NT2/D1 (cell line): ENCODE data around the gene SEH1L.

ENCODE experiments used
- DNase-seq: peaks from one replicate; pipeline ENCODE4 v3.0.0-alpha.2; 2011; ENCODE audit warnings: low read depth, low spot score
- H3K27me3 ChIP-seq: 2 replicates; pipeline ENCODE4 v1.6.0; 2011; ENCODE audit warnings: mild to moderate bottlenecking; ENCODE audit not compliant: insufficient read length, insufficient read depth
- H3K36me3 ChIP-seq: 2 replicates; pipeline ENCODE4 v1.6.1; 2011; ENCODE audit warnings: mild to moderate bottlenecking, low read length, mixed read lengths; ENCODE audit not compliant: insufficient read depth, insufficient read length
- H3K4me1 ChIP-seq: 2 replicates; pipeline ENCODE4 v1.5.1; 2011; ENCODE audit not compliant: insufficient read depth, insufficient read length
- H3K4me3 ChIP-seq: 2 replicates; pipeline ENCODE4 v1.5.1; 2011; ENCODE audit warnings: low read depth; ENCODE audit not compliant: insufficient read length
- H3K9ac ChIP-seq: 2 replicates; pipeline ENCODE4 v1.6.0; 2011; ENCODE audit warnings: low read depth; ENCODE audit not compliant: insufficient read length
- H3K9me3 ChIP-seq: 2 replicates; pipeline ENCODE4 v1.5.1; 2011; ENCODE audit warnings: mild to moderate bottlenecking, low read length; ENCODE audit not compliant: insufficient read depth
- SUZ12 ChIP-seq: IDR thresholded peaks from 2 replicates; pipeline ENCODE4 v1.6.1; 2011; ENCODE audit not compliant: insufficient read length, insufficient read depth; ENCODE audit errors: extremely low read depth
- YY1 ChIP-seq: IDR thresholded peaks from 2 replicates; pipeline ENCODE4 v1.6.1; 2011; ENCODE audit not compliant: insufficient read length, insufficient read depth
- ZNF274 ChIP-seq: IDR thresholded peaks from 2 replicates; pipeline ENCODE4 v1.6.1; 2011; ENCODE audit warnings: mild to moderate bottlenecking, low read depth, low read length

The SEH1L gene

DNA sequence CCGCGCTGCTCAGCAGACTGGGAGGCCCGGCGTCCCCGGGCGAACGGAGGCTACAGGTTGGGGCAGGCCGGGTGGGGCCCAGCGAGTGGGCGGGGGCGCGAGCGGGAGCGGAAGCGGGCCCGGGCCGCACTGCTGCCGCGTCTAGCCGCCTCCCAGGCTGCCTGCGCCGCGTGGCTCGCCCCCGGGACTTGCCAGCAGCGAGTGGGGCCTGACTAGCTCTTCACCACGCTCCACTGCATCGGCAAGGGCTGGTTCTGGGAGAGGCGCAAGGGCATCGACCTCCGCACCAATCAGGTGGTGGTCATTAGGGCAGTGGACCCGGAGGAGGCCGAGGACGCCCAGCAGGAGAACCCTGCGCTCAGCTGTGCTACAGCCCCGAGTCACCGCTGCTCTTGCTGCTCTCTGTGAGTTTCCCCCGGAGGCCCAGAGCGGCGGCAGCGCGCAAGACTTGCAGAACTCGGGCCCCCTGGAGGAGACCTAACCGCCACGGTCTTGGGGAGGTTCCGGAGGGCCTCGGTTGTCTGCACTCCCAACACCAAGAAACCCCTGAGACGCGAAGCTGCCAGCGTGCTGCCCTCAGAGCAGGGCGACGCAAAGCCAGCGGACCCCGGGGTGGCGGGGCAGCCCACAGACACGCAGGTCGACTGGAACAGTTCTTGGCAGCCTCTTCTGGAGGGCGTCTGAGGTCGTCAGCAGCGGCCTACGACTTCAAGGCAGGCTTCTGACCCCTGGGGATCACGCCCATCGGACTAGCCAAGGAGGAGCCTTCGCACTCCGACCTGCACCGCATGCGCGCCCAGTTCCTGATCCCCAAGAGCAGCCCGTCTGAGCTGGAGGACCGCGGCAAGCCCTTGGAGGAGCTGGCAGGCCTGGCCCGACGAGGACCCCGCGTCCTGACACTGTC lies 36.5 kb upstream of the SEH1L start:
- Histone ChIP-seq H3K9ac (no peak overlapping the region), H3K9me3 (0 out of 2 replicates have a peak, but pooled peaks cover 9% of the 10 kb centered on the region), H3K4me1 (no peaks in the 10 kb centered on the region), H3K36me3 (no peaks in the 10 kb centered on the region), H3K27me3 (no peaks in the 10 kb centered on the region), H3K4me3 (no peak overlapping the region)
- no peak for DNase-seq
- no peak for TF ChIP-seq YY1

GRCh38 chr18:12911929-12912703 lies 35.7 kb upstream of the SEH1L start:
- Histone ChIP-seq H3K9me3 (0 out of 2 replicates have a peak, but pooled peaks cover 9% of the 10 kb centered on the region), H3K4me1 (no peaks in the 10 kb centered on the region), H3K36me3 (no peaks in the 10 kb centered on the region), H3K27me3 (no peaks in the 10 kb centered on the region), H3K4me3 (no peak overlapping the region), H3K9ac (no peak overlapping the region)
- no peak for DNase-seq
- no peak for TF ChIP-seq ZNF274
- no peak for TF ChIP-seq SUZ12
- TF ChIP-seq YY1 = no peak

DNA sequence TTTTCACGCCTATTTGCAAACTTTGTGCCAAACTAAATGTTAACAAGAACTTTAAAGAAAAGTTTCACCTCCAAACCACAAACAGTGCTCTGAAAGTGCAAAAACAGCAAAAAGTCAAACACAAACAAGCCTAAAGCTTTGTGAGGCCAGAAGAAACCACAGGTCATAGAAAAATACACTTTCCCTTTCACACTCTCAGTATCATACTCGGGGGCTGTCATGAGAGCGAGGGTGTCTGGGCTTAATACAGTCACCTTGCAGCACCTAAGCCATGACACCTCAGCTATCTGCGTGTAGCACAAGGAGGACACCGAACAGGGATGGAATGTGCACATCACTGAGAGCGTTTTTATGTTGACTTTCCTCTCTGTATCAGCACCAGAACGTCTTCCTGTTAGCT lies 26.6 kb upstream of the SEH1L start:
- Histone ChIP-seq H3K9me3 (no peaks in the 10 kb centered on the region), H3K4me3 (no peak overlapping the region), H3K36me3 (no peaks in the 10 kb centered on the region), H3K4me1 (no peaks in the 10 kb centered on the region), H3K9ac (no peak overlapping the region), H3K27me3 (no peaks in the 10 kb centered on the region)
- no peak for DNase-seq
- no peak for TF ChIP-seq ZNF274
- TF ChIP-seq YY1 = no peak
- TF ChIP-seq SUZ12 = no peak

GRCh38 chr18:12922266-12922665 lies 25.5 kb upstream of the SEH1L start:
- no peak overlapping the region for H3K4me3 ChIP-seq
- H3K9me3 ChIP-seq = no peaks in the 10 kb centered on the region
- DNase-seq = no peak
- no peaks in the 10 kb centered on the region for H3K4me1 ChIP-seq
- TF ChIP-seq ZNF274 (no peak), YY1 (no peak), SUZ12 (no peak)
- H3K27me3 ChIP-seq = no peaks in the 10 kb centered on the region
- H3K36me3 ChIP-seq = no peaks in the 10 kb centered on the region
- H3K9ac ChIP-seq = no peak overlapping the region

- DNase-seq = no peak
- Histone ChIP-seq H3K9me3 (no peaks in the 10 kb centered on the region), H3K9ac (no peak overlapping the region), H3K4me1 (no peaks in the 10 kb centered on the region), H3K27me3 (no peaks in the 10 kb centered on the region), H3K4me3 (no peak overlapping the region), H3K36me3 (no peaks in the 10 kb centered on the region)
- TF ChIP-seq SUZ12 (no peak), YY1 (no peak), ZNF274 (no peak)
Measured at GRCh38 chr18:12924616-12925015, 23.2 kb upstream of the SEH1L start.

- TF ChIP-seq SUZ12 (no peak), ZNF274 (no peak), YY1 (no peak)
- Histone ChIP-seq H3K27me3 (no peaks in the 10 kb centered on the region), H3K4me3 (no peak overlapping the region), H3K9ac (no peak overlapping the region), H3K9me3 (no peaks in the 10 kb centered on the region), H3K4me1 (no peaks in the 10 kb centered on the region), H3K36me3 (no peaks in the 10 kb centered on the region)
- DNase-seq = no peak
Measured at GRCh38 chr18:12928206-12928605, 19.6 kb upstream of the SEH1L start.

DNA sequence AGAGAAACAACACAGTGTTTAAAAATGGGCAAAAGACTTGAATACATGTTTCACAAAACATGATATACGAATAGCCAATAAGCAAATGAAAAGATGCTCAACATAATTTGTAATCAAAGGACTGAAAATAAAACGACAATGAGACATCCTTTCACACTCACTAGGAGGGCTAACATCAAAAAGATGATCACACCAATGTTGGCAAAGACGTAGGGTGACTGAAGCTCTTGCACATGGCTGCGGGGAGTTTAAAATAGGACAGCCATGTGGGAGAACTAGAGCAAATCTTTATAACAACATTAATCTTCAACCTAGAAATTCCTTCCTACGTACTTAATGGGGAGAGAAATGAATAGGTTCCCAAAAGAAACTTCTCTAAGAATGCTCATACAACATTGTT lies 19.2 kb upstream of the SEH1L start:
- no peaks in the 10 kb centered on the region for H3K36me3 ChIP-seq
- no peaks in the 10 kb centered on the region for H3K9me3 ChIP-seq
- no peak overlapping the region for H3K4me3 ChIP-seq
- no peaks in the 10 kb centered on the region for H3K4me1 ChIP-seq
- DNase-seq = no peak
- TF ChIP-seq SUZ12 (no peak), YY1 (no peak), ZNF274 (no peak)
- H3K9ac ChIP-seq = no peak overlapping the region
- no peaks in the 10 kb centered on the region for H3K27me3 ChIP-seq
